Naive thymus-derived CD8-positive, alpha-beta T cell (primary cell): Measurements from ENCODE around the gene TMEM161A. TPM values are rescaled to one million over a fixed set of nuclear protein-coding genes. Genes with fewer than 3 reads are reported as not detected.
"Not testable (repeated sequence)": the region's sequence is repeated elsewhere in the genome, so short reads cannot be mapped to it uniquely, and the experiment has no call there.

Experiments used
- ATAC-seq, 2 donors: fragments of 150-1000 bp; cut with Tn5 transposase in 1 of 2; sonication (Bioruptor Pico), chemical (Tn5 transposase) in 1 of 2; 1 replicate in 1 of 2; 2 replicates in 1 of 2; pipeline ENCODE4 v1.10.0; 2021; ENCODE audit warnings: mild to moderate bottlenecking in 2 of 2, moderate library complexity in 2 of 2
- POLR2A ChIA-PET: fragments of 350-600 bp; sonication (Branson Sonifier 250); formaldehyde crosslinking; loops from one replicate; lab custom pipeline; 2021; ENCODE audit warnings: antibody characterized with exemption; lab: Charles Lee
- DNase-seq, 10 donors: peaks; one replicate each; pipeline versions ENCODE4 v3.0.0 to v3.0.0-alpha.2; 2020 to 2022
- H3K27ac Mint-ChIP-seq, 10 donors: one replicate each; pipeline ENCODE4 v1.8.0; 2020 to 2022; ENCODE audit warnings: mild to moderate bottlenecking in 10 of 10, mixed read lengths in 10 of 10, moderate library complexity in 4 of 10, inconsistent platforms in 1 of 10
- H3K27me3 Mint-ChIP-seq, 5 donors: one replicate each; pipeline ENCODE4 v1.8.0; 2021 to 2022; ENCODE audit warnings: mixed read lengths in 5 of 5
- H3K36me3 Mint-ChIP-seq, 3 donors: one replicate each; pipeline ENCODE4 v1.8.0; 2020 to 2022; ENCODE audit warnings: mixed read lengths in 3 of 3, mild to moderate bottlenecking in 2 of 3, inconsistent platforms in 1 of 3
- H3K4me1 Mint-ChIP-seq, 4 donors: one replicate each; pipeline ENCODE4 v1.8.0; 2021 to 2022; ENCODE audit warnings: mixed read lengths in 4 of 4
- H3K4me3 Mint-ChIP-seq, 10 donors: one replicate each; pipeline ENCODE4 v1.8.0; 2020 to 2022; ENCODE audit warnings: mild to moderate bottlenecking in 10 of 10, mixed read lengths in 10 of 10, moderate library complexity in 6 of 10, inconsistent platforms in 1 of 10
- H3K9me3 Mint-ChIP-seq, 9 donors: one replicate each; pipeline ENCODE4 v1.8.0; 2020 to 2022; ENCODE audit warnings: mixed read lengths in 9 of 9, mild to moderate bottlenecking in 3 of 9, inconsistent platforms in 1 of 9, moderate library complexity in 1 of 9
- polyA plus RNA-seq, 3 donors: library from polyadenylated mRNA; unstranded; fragments of 300-500 nt; fragmentation: Illumina TruSeq; gene quantifications; one replicate each; pipeline ENCODE4 v1.2.3, GENCODE V29; 2021
- total RNA-seq, 8 experiments: library from RNA in 2 of 8; stranded (reverse) in 2 of 8; gene quantifications; one replicate each; pipeline ENCODE4 v1.2.3 and lab custom pipeline; 2021 to 2026

TMEM161A gene
- total and polyA plus RNA-seq, 5 experiments from 2014 or later = 20.1 to 31.3 (median 21.8) TPM

DNA sequence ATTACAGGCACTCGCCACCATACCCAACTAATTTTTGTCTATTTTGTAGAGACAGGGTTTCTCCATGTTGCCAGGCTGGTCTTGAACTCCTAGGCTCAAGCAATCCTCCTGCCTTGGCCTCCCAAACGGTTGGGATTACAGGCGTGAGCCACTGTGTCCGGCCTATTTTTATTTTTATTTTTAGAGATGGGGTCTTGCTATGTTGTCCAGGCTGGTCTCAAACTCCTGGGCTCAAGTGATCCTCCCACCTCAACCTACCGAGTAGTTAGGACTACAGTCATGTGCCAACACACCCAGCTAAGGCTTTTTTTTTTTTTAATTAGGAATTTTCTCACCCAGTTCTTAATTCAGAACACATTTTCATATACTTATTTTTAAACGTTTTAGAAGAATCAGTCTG, 2.6 kb downstream of the TMEM161A start:
- H3K9me3 Mint-ChIP-seq, ATAC-seq, H3K27me3 Mint-ChIP-seq, H3K27ac Mint-ChIP-seq, H3K4me3 Mint-ChIP-seq, DNase-seq: not testable (repeated sequence)
- Mint-ChIP-seq H3K36me3 (peaks cover 2 to 11% (median 4%) of the 10 kb centered on the region in 3 donors), H3K4me1 (peaks cover 22 to 33% (median 30%) of the 10 kb centered on the region in 4 donors)
- POLR2A ChIA-PET = interaction anchor here (0.7 kb wide), 1 partner anchor 40 kb away, joined by 4 read pairs; no protein-coding TSS in a partner anchor

DNA sequence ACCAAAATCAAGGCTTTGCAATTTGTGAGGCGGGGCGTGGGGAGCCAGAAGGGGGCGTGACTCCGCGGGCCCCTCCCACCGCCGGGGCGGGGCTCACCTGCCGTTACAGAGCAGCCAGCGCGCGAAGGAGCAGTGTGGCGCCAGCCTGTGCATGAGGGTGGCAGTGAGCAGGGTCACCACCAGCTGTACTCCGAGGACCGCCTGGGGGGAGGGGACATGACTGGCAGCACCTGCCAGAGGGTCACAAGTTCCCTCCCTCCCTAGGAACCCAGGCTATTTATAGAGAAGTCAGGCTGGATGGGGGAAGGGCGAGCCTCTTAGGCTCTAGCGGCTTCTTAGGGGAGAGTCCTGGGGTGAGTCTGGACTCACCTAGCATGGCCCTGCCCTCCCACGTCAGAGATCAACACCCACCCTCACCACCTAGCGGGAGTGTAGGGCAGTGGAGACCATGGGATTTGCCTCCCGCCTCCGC, 3.6 kb downstream of the TMEM161A start:
- peaks cover 0 to 5% (median 0%) of the 10 kb centered on the region in 9 donors for H3K9me3 Mint-ChIP-seq
- peaks cover 22 to 32% (median 30%) of the 10 kb centered on the region in 4 donors for H3K4me1 Mint-ChIP-seq
- peak overlapping the region in 4 of 10 donors; percentile 22 to 60 (median 33) for H3K4me3 Mint-ChIP-seq
- DNase-seq (peak; percentile 19 to 63 (median 47)), ATAC-seq (peak in 1 of 2 donors; percentile 34)
- no peaks in the 10 kb centered on the region for H3K27me3 Mint-ChIP-seq
- peaks cover 2 to 11% (median 4%) of the 10 kb centered on the region in 3 donors for H3K36me3 Mint-ChIP-seq
- POLR2A ChIA-PET = no interaction called here
- H3K27ac Mint-ChIP-seq = peak overlapping the region in 1 of 10 donors; percentile 81

DNA sequence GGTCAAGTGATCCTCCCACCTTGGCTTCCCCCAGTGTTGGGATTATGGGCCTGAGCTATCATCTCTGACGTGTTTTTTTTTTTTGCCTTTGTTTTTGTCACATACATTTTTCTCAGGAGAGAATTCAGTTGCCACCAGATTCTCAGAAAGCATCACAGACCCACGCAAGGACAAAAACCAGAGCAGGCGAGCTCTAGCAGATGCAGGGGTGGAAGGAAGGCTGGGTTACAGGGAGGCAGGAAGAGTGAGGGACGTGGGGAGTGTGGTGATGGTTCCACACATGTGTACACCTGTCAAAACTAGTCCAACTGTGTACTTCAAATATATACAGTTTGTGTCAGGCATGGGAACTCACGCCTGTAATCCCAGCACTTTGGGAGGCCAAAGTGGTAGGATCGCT, 4.3 kb downstream of the TMEM161A start:
- Mint-ChIP-seq H3K36me3 (peaks cover 2 to 11% (median 4%) of the 10 kb centered on the region in 3 donors), H3K27ac (peak overlapping the region in 5 of 10 donors; percentile 56 to 71 (median 66)), H3K4me3 (peak overlapping the region in 1 of 10 donors; percentile 45), H3K9me3 (peaks cover 0 to 5% (median 0%) of the 10 kb centered on the region in 9 donors), H3K4me1 (peaks cover 22 to 32% (median 25%) of the 10 kb centered on the region in 4 donors), H3K27me3 (no peaks in the 10 kb centered on the region)
- POLR2A ChIA-PET = no interaction called here
- ATAC-seq = no peak
- peak in 1 of 10 donors; percentile 15 for DNase-seq

GRCh38 chr19:19132912-19133311, 5.4 kb downstream of the TMEM161A start:
- peak overlapping the region in 1 of 10 donors; percentile 32 for H3K27ac Mint-ChIP-seq
- no peaks in the 10 kb centered on the region for H3K27me3 Mint-ChIP-seq
- POLR2A ChIA-PET = no interaction called here
- H3K9me3 Mint-ChIP-seq = peaks cover 0 to 5% (median 0%) of the 10 kb centered on the region in 9 donors
- peaks cover 4 to 11% (median 7%) of the 10 kb centered on the region in 3 donors for H3K36me3 Mint-ChIP-seq
- peaks cover 12 to 24% (median 16%) of the 10 kb centered on the region in 4 donors for H3K4me1 Mint-ChIP-seq
- DNase-seq = peak in 1 of 10 donors; percentile 8
- ATAC-seq = no peak
- H3K4me3 Mint-ChIP-seq = no peak overlapping the region

- POLR2A ChIA-PET = no interaction called here
- peaks cover 4 to 18% (median 9%) of the 10 kb centered on the region in 4 donors for H3K4me1 Mint-ChIP-seq
- DNase-seq (no peak), ATAC-seq (no peak)
- H3K27ac Mint-ChIP-seq = no peak overlapping the region
- H3K36me3 Mint-ChIP-seq = peaks cover 4 to 11% (median 9%) of the 10 kb centered on the region in 3 donors
- peaks cover 0 to 5% (median 0%) of the 10 kb centered on the region in 9 donors for H3K9me3 Mint-ChIP-seq
- H3K27me3 Mint-ChIP-seq = no peaks in the 10 kb centered on the region
- H3K4me3 Mint-ChIP-seq = no peak overlapping the region
Measured at GRCh38 chr19:19131989-19132388, 6.3 kb downstream of the TMEM161A start.

DNA sequence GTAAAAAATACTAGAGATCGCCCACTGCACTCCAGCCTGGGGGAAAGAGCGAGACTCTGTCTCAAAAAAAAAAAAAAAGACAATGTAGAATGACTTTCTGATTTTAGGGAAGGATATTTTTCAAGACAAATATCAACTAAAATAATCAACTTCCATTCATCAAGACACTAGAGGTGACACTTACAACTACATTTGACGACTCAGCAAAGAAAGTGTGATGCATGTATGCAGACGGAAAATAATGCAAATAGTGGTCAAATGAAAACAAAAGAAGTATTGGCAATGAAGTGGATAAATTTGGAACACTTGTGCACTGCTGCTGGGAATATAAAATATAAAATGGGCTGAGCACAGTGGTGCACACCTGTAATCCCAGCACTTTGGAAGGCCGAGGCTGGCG, 12.2 kb downstream of the TMEM161A start:
- no peak for ATAC-seq
- no peaks in the 10 kb centered on the region for H3K27me3 Mint-ChIP-seq
- peaks cover 0 to 6% (median 1%) of the 10 kb centered on the region in 4 donors for H3K4me1 Mint-ChIP-seq
- H3K27ac Mint-ChIP-seq = no peak overlapping the region
- no peak overlapping the region for H3K4me3 Mint-ChIP-seq
- peaks cover 0 to 12% (median 5%) of the 10 kb centered on the region in 9 donors for H3K9me3 Mint-ChIP-seq
- POLR2A ChIA-PET = no interaction called here
- no peak for DNase-seq
- peaks cover 9 to 27% (median 16%) of the 10 kb centered on the region in 3 donors for H3K36me3 Mint-ChIP-seq

DNA sequence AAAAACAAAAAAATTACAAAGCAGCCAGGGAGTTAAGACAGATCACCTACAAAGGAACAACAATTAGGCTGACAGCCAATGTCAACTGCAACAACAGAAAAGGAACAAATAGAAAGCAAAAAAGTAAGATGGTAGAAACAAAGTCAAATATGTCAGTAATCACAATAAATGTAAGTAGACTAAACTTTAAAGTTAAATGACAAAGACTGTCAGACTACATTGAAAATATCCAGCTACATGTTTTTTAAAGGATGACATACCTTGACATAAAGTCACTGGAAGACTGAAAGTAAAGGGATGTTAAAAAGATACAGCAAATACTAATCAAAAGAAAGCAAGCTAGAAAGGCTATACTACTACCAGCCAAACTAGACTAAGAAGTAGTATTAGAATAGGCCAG, 14.9 kb downstream of the TMEM161A start:
- peaks cover 9 to 35% (median 19%) of the 10 kb centered on the region in 3 donors for H3K36me3 Mint-ChIP-seq
- POLR2A ChIA-PET = interaction anchor here (0.7 kb wide), 1 partner anchor 506 kb away, joined by 3 read pairs; no protein-coding TSS in a partner anchor
- peaks cover 0 to 6% (median 1%) of the 10 kb centered on the region in 4 donors for H3K4me1 Mint-ChIP-seq
- no peak for DNase-seq
- no peak overlapping the region for H3K4me3 Mint-ChIP-seq
- no peak for ATAC-seq
- no peak overlapping the region for H3K27ac Mint-ChIP-seq
- no peaks in the 10 kb centered on the region for H3K27me3 Mint-ChIP-seq
- peaks cover 0 to 12% (median 5%) of the 10 kb centered on the region in 9 donors for H3K9me3 Mint-ChIP-seq

DNA sequence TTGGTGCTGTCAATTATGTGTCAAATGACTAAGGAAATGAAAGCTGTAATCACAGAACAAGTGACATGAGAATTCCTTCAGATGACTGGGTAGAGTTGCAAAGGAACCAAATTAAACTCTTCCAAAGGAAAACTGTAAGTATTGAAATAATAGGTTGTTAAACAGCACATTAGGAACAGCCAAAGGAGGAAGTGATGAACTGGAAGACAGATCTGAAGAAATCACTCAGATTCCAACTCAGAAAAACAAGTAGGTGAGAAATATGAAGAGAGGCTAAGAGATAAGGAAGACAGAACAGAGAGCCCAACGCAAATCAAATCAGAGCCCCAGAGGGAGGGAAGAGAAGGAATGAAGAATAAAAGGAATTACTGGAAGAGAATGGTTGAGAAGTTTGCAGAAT, 15.4 kb downstream of the TMEM161A start:
- no peaks in the 10 kb centered on the region for H3K27me3 Mint-ChIP-seq
- POLR2A ChIA-PET = interaction anchor here (0.7 kb wide), 1 partner anchor 507 kb away, joined by 3 read pairs; no protein-coding TSS in a partner anchor
- no peak for DNase-seq
- H3K4me1 Mint-ChIP-seq = peaks cover 0 to 3% (median 1%) of the 10 kb centered on the region in 4 donors
- H3K36me3 Mint-ChIP-seq = peaks cover 9 to 34% (median 19%) of the 10 kb centered on the region in 3 donors
- ATAC-seq = no peak
- H3K27ac Mint-ChIP-seq = peak overlapping the region in 2 of 10 donors; percentile 28 to 61
- H3K4me3 Mint-ChIP-seq = no peak overlapping the region
- peaks cover 0 to 12% (median 5%) of the 10 kb centered on the region in 9 donors for H3K9me3 Mint-ChIP-seq

GRCh38 chr19:19121371-19121770, 16.9 kb downstream of the TMEM161A start:
- Mint-ChIP-seq H3K4me1 (peaks cover 0 to 2% (median 0%) of the 10 kb centered on the region in 4 donors), H3K27me3 (no peaks in the 10 kb centered on the region), H3K4me3 (no peak overlapping the region), H3K36me3 (peaks cover 9 to 32% (median 19%) of the 10 kb centered on the region in 3 donors), H3K27ac (no peak overlapping the region), H3K9me3 (peaks cover 0 to 12% (median 5%) of the 10 kb centered on the region in 9 donors)
- DNase-seq (no peak), ATAC-seq (no peak)
- POLR2A ChIA-PET = no interaction called here

DNA sequence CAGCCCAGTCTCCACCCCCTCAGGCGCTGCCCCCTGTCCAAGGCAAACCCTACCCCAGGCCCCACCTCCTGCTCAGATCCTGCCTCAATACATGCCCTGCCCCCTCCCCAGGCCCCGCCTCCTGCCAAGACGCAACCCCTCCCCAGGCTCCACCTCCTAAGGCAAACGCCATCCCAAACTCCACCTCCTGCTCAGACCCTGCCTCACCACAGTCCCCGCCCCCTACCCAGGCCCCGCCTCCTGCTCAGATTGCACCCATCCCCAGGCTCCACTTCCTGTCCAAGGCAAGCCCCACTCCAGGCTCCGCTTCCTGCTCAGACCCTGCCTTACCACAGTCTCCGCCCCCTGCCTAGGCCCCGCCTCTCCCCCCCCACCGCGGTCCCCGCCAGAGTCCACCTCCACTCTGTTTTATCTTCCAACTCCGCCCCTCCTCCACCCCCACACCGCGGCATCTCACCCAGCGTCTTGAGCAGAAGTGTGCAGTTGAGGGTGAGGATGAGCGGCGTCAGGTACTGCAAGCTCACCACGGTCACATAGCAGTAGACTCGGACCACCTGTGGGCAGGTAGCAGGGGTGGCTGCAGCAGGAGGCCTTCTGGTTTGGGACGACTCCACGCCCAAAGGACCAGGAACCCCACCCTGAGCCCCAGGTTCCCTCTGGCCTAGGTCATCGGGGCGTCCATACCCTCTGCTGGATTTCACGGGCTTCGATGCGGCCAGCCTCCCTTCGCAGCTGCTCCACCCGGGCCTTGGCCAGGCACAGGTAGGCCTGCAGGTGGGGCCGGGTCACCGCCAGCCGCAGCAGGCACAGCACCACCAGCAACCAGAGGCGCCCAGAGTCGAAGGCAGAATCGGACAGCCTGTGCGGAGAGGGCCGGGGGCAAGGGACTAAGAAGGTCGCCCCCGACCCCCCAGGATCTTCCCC, 17.7 kb downstream of the TMEM161A start:
- Mint-ChIP-seq H3K4me1 (peaks cover 0 to 3% (median 0%) of the 10 kb centered on the region in 4 donors), H3K4me3 (no peak overlapping the region), H3K27me3 (no peaks in the 10 kb centered on the region), H3K27ac (no peak overlapping the region), H3K9me3 (peaks cover 0 to 12% (median 5%) of the 10 kb centered on the region in 9 donors), H3K36me3 (peaks cover 9 to 32% (median 19%) of the 10 kb centered on the region in 3 donors)
- POLR2A ChIA-PET = no interaction called here
- DNase-seq (no peak), ATAC-seq (no peak)

DNA sequence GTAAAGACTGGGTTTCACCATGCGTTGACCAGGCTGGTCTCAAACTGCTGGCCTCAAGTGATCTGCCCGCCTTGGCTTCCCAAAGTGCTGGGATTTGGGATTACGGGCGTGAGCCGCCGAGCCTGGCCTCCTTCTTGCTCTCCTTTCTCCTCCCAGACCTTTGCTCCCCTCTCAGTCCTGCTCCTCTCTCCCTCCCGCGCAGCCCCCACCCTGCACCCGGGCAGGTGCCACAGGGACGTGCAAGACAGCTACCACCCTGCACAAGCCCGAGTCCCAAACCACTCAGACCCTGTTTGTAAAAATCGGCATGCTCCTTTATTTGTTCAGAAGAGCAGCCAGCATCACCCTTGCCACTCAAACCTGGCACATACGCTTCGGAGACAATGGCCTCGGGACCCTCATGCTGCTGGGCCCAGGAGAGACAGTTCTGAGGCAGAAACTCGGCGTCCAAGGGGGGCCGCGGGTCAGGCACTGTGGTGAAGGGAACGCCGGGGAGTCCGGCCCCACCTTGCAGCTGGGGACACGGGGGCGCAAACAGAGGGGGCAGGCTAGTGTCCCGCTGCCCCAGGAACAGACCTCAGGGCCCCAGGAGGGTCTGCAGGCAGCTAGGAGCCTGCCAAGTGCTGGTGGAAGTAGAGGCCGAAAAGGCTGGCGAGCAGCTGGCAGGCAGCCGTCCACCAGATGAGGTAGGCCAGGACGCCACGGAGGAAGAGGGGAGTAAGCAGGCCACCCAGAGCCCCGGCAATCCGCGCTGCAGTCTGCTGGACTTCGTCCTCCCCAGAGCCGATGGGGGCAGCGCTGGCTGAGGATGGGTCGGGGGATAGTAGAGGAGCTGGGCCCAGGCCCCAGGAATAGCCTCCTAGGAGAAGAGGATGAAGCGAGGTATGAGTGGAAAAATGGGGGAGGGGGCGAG, 18.7 kb downstream of the TMEM161A start:
- peaks cover 9 to 32% (median 19%) of the 10 kb centered on the region in 3 donors for H3K36me3 Mint-ChIP-seq
- POLR2A ChIA-PET = no interaction called here

More for the DNA sequence above, 18.7 kb downstream of the TMEM161A start:
- ATAC-seq (no peak), DNase-seq (peak in 1 of 10 donors; percentile 53)
- Mint-ChIP-seq H3K4me1 (peaks cover 0 to 3% (median 0%) of the 10 kb centered on the region in 4 donors), H3K27ac (peak overlapping the region in 1 of 10 donors; percentile 34), H3K4me3 (no peak overlapping the region), H3K27me3 (no peaks in the 10 kb centered on the region), H3K9me3 (peaks cover 0 to 12% (median 5%) of the 10 kb centered on the region in 9 donors)
